Posterior vena cava (tissue), 2 donors: Measurements from ENCODE around the gene ASPDH. TPM values are rescaled to one million over a fixed set of nuclear protein-coding genes. Genes with fewer than 3 reads are reported as not detected.

Source experiments
- DNase-seq: peaks from one replicate; pipeline ENCODE4 v3.0.0-alpha.2; 2020; ENCODE audit warnings: low spot score
- intact Hi-C, 2 donors: fragments of 100-400 bp; cut with DNase I; formaldehyde crosslinking; loops; one replicate each; pipeline versions ENCODE4 v1.14.1 to v1.14.2; 2022 to 2023
- total RNA-seq, 2 donors: library from RNA; stranded (reverse); fragmentation: NEBNext Ultra II Directional; extraction: Animal tissue kit (Norgen Biotek cat#: 25700); gene quantifications; one replicate each; pipeline ENCODE4 v1.2.1, GENCODE V29; 2021
- donor health status: DM: yes; HTN: yes; CAD: no.
- donor health status: DM: yes; HTN: yes; CAD: no.

The ASPDH gene
- total RNA-seq, 2 donors from 2014 or later, result not detected

- intact Hi-C loops, result no loop called here
- DNase-seq, result peak; percentile 81
Measured at GRCh38 chr19:50518091-50519005, 4.6 kb upstream of the ASPDH start.

- intact Hi-C loops, result no loop called here
- DNase-seq, result no peak
Measured at GRCh38 chr19:50517704-50518075, 4.0 kb upstream of the ASPDH start.

GRCh38 chr19:50516964-50517703 lies 3.4 kb upstream of the ASPDH start:
- peak; percentile 67 for DNase-seq
- intact Hi-C loops, result no loop called here

- intact Hi-C loops, result no loop called here
- peak; percentile 58 for DNase-seq
Measured at GRCh38 chr19:50516456-50516855, 2.7 kb upstream of the ASPDH start.

- DNase-seq, result peak; percentile 70
- intact Hi-C loops, result no loop called here
Measured at GRCh38 chr19:50515168-50515561, 1.5 kb upstream of the ASPDH start.

- intact Hi-C loops, result no loop called here
- peak; percentile 77 for DNase-seq
Measured at GRCh38 chr19:50514346-50515167, 844 bp upstream of the ASPDH start.

- peak; percentile 66 for DNase-seq
- intact Hi-C loops, result no loop called here
Measured at GRCh38 chr19:50512999-50513745, 541 bp downstream of the ASPDH start.

- DNase-seq, result peak; percentile 83
Measured at GRCh38 chr19:50512112-50512998, 1.4 kb downstream of the ASPDH start.

GRCh38 chr19:50511069-50511822 lies 2.5 kb downstream of the ASPDH start, which contains the start of gene JOSD2:
Gene JOSD2 (minus strand): TSS chr19:50511191. CDS start chr19:50510431, 760 bp downstream.
- peak; percentile 100 for DNase-seq
- intact Hi-C loops, result no loop called here

More at GRCh38 chr19:50512112-50512998, 1.4 kb downstream of the ASPDH start:
- intact Hi-C loops, result no loop called here

GRCh38 chr19:50510700-50511068 lies 3.0 kb downstream of the ASPDH start:
- intact Hi-C loops, result no loop called here
- DNase-seq, result no peak

GRCh38 chr19:50510121-50510670 lies 3.5 kb downstream of the ASPDH start:
- DNase-seq, result peak; percentile 80
- intact Hi-C loops, result no loop called here

GRCh38 chr19:50509366-50509765 lies 4.3 kb downstream of the ASPDH start:
- intact Hi-C loops, result no loop called here

GRCh38 chr19:50508843-50509190 lies 4.9 kb downstream of the ASPDH start:
- intact Hi-C loops, result no loop called here
- DNase-seq, result peak; percentile 65

More at GRCh38 chr19:50509366-50509765, 4.3 kb downstream of the ASPDH start:
- peak; percentile 57 for DNase-seq

- no peak for DNase-seq
- intact Hi-C loops, result no loop called here
Measured at GRCh38 chr19:50507376-50507775, 6.3 kb downstream of the ASPDH start.

GRCh38 chr19:50506700-50507099 lies 7.0 kb downstream of the ASPDH start:
- intact Hi-C loops, result no loop called here
- DNase-seq, result peak; percentile 37

GRCh38 chr19:50505856-50506611 lies 7.7 kb downstream of the ASPDH start:
- intact Hi-C loops, result no loop called here
- DNase-seq, result peak; percentile 72
